HG02763 (cell line): ENCODE data around the gene MCM6.
"Not testable (repeated sequence)": the region's sequence is repeated elsewhere in the genome, so short reads cannot be mapped to it uniquely, and the experiment has no call there.

ENCODE experiments used
- ATAC-seq: cut with Tn5 transposase; IDR thresholded peaks from one replicate; pipeline ENCODE4 v1.9.1; 2021; ENCODE audit warnings: mild to moderate bottlenecking, moderate library complexity; ENCODE audit not compliant: unreplicated experiment

The MCM6 gene

DNA sequence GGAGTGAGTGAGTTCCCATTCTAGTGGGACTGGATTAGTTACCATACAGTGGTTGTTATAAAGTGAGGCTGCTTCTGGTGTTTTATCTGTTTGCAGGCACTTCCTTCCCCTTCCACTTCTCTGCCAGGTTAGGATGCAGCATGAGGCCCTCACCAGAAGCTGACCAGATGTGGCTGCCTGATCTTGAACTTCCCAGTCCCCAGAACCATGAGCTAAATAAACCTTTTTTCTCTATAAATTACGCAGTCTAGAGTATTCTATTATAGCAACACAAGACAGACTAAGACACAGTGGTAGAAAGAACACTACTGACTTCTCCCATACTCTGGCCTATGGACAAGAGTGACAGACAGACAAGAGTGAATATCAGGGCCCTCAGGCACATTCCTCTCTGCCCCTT is 53.4 kb downstream of the MCM6 start:
- no peak for ATAC-seq

DNA sequence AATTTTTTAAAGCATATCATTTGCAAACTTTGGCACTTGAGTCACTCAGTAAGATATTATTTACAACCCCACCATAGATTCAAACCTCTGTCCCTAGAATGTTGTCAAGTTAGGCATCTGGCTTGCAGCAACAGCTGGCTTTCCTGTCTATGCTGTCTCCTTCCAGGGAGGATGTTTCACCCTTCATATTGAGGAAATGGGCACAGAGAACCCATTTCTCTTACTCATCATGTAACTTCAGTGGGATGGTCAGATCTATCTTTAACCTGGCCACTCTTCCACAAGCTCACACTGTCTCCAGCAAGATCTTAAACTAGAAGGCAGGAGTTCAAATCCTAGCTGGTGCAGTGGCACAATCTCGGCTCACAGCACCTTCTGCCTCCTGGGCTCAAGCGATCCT is 55.1 kb downstream of the MCM6 start:
- ATAC-seq: no peak

DNA sequence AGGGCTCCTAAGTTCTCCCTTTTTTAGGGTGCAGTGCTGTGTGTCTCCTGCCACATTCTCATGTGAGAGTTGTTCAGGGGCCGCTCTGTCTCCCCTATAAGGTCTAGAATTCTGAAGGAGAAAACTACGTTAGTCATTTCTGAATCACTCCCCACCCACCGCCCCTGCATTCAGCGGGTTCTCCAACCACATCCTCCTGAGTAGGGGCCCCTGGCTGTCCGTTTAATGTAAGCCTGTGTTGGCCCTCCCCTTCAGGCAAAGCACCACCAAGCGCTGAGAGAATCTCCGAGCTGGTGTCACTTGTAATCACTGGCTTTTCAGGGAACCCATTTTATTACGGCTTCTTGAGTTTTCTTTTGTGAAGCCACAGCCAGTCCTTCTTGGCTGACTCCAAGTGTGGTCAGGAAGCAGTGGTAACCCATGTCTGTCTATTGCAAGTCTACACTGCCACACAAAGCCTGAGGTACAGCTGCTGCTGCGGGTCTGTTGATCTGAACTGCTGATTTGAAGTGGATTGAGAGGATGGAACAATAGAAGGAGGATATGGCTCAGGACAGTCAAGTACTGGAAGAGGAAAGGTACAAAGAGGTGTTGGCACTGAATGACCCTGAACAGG is 56.1 kb downstream of the MCM6 start:
- ATAC-seq: peak; percentile 68

DNA sequence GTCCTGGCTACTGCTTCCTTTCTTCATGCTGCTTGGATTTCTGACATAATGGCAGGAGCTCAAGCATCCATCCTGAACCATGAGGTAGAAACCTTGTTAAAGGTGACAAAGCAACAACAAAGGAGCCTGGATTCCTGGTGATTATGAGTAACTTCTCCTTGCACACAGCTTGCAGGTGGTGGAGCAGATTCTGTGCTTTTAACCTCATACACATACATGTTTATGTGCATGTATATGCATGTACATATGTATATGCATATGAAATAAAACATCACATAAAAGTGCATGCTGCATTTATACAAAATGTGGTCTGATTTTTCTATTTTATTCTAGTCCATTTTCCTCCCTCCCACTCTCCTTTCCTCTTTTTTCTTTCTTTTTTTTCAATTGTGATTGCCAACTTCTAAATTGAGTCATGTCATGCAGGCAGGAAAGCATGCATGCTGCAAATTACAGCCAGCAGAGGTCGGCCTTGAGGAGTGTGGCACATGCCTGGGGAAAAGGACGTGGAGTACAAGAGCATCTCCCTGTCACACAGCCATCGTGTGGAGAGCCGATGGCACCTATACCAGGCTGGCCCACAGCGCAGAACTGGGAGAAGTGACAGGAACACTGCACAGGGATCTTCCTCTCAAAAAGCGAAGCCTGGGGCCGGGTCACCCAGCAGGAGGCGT is 57.2 kb downstream of the MCM6 start:
- ATAC-seq: no peak

DNA sequence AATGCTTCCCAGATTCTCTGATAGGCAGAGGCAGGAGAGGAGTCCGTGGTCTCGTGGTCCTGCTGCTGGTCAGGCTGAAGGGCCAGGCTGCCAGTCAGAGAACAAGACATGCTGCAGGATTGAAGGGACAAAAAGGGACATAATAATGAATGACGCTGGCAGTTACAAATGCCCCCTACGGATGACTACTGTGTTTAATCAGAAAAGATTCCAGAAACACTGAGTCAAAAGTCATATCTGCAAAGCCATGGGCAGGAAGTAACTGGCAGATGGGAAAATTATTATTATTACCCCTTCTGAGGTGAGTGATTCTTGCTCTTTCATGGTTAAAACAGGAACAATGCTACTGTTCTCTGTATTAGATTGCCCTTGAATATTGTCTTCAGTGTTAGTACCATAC is 58.3 kb downstream of the MCM6 start:
- no peak for ATAC-seq

DNA sequence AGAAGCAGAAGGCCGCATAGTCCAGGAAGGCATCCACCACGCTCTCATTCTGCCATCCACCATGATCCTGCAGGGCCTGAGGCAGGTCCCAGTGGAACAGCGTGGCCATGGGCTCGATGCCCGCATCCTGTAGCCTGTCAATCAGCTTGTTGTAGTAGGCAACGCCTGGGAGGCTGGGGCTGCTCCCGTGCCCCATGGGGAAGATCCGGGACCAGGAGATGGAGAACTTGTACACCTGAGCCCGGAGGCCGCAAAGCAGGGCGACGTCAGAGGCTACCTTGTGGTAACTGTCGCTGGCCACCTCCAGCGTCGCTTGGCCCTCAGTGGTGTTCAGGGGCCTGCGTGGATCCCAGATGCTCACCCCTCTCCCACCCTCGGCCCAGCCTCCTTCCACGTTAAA is 58.8 kb downstream of the MCM6 start:
- ATAC-seq: no peak

DNA sequence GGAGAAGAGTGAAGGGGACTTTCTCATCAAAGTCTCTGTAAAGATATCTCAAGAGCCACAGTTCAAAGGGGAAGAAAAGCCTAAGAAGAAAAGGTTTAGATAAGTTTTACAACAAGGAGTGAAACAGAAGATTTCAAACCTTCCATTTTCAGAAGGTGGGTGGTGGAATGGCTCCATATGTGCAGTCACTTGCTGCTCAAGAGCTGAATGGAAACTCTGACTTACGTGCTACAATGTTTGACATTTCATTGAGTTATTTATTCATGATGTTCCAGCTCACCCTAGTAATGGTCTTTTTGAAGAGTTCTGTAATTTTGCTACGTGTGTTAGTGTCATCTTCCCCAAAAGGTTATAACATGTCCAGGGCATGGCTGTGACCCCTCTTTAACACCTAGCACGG is 61.0 kb downstream of the MCM6 start:
- no peak for ATAC-seq

DNA sequence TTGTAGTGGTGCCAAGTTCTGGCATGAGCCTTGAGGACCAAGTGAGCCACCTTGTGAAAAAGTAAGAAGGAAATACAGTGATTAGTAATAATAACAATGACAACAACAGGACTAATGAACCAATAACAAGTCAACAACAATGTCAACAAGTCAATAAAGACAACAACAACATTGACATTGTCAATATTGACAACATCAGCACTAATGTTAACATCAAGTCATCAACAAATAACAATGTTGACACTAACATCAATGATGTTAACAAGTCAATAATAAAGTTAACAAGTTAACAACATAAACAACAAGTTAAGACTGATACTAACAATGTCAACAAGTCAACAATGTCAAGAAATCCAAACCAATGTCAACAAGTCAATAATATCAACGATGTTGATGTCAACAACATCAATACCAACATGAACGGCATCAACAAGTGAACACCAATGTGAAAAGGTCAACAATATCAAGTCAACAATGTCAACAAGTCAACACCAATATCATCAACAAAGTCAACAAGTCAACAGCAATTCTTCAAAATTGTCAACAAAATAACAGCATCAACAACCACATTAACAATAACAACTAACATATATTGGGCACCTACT is 63.2 kb downstream of the MCM6 start:
- no peak for ATAC-seq

DNA sequence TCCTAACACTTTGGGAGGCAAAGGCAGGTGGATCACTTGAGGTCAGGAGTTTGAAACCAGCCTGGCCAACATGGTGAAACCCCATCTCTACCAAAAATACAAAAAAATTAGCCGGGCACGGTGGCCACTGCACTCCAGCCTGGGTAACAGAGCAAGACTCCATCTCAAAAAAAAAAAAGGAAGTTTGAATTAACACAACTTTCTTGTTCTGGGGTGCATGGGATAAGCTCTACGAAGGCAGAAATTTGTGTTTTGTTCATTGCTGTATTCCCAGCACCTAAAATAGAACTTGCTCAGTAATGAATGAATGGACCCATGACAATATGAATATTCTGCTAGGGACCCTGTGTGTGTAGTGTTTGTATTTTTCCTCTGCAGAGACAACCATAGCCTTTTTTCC is 68.4 kb downstream of the MCM6 start:
- ATAC-seq: not testable (repeated sequence)

DNA sequence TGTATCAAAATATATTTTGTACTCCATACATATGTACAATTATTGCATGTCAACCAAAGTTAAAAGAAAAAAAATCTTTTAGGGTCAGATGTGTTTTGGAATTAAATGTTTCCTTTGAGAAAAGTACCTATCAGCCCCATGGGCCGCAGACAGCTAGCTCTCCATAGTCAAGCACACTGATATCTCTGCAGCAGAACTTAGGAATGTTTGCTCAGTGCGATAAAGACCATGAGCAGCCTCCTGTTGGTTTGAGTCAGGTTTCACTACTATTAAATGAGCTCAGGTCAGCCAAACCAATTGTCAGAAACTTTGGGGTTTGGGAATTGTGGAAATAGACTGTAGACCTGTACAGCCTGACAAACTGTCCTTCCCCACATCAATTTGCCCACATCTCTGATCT is 73.0 kb downstream of the MCM6 start:
- ATAC-seq: no peak

DNA sequence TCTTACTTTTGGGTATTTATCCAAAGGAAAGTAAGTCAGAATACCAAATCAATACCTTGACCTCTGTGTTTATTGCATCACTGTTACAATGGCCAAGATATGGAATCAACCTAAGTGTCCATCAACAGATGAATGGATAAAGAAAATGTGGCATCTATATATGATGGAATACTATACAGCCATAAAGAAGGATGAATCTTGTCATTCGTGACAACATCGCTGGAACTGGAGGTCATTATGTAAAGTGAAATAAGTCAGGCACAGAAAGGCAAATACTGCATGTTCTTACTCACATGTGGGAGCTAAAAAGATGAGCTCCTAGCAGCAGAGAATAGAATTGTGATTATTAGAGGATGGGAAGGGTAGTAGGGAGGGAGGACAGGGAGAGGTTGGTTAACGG is 73.9 kb downstream of the MCM6 start:
- ATAC-seq: no peak

DNA sequence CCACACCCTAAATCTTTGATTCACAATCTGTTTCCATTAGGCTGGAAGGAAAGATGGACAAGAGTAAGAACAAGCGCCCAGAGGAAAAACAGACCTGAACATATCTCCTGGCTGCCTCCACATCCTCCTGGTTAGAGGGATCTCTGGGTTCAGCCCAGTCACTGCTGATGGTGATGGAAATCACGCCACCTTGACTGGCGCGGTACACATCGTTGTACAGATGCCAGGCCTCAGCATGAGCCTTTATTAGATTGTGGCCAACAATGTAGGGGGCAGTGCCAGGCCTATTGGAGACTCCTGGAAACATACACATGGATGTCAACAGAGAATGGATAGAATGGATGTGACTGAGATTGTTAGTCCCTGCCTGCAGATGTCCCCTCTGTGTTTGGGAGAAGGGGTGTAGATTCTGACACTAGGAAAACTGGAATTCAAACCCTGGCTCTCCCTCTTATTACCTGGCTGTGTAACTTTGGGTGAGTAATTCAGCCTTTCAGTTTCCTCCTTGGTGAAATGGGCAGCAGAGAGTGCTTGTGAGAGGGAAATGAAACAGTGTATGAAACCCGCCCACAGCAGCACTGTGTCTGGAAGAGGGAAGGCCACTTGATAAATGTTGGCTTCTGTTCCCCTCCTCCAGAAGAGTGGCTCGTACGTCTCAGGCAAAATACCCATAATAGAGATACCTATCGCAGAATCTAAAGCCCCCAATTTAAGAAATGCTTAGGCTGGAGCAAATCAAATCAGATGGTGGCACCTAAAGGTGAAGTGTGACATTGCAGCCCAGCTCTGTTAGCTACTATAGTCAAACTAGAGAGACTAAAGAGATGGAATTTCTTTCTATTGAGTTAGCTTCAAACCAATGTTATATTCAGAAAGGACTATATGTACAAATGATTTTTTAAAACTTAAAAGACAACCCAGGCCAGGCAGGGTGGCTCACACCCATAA is 75.5 kb downstream of the MCM6 start:
- no peak for ATAC-seq

DNA sequence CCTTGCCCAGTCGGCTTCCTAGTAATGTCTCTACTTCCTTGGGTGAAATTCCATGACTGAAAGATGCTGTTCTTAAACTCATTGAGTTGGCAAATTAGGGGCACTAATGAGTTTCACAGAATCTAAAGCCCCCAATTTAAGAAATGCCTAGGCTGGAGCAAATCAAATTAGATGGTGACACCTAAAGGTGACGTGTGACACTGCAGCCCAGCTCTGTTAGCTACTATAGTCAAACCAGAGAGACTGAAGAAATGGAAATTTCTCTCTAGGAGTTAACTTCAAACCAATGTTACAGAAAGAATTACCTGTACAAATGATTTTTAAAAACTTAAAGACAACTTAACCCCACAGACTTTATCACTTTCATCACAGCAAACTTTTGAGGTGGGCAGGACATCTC is 76.5 kb downstream of the MCM6 start:
- ATAC-seq: no peak

DNA sequence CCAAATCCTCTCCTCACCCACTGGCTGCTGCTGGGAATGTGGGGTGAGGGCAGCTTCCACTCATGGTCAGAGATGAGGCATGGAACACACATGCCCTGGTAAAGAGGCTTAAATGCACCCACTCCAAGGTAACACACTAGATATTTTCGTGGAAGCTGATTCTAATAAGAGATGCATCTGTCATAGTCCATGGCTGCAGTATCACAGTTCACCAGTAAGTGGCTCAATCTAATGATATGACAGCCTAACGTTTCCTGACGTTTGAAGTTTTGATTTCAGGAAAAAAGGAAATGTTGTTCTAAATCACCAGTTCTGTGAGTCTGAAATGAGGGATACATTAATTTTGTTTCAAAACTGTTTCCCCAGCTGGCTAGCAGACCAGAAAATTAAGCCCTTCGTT is 77.5 kb downstream of the MCM6 start:
- no peak for ATAC-seq

DNA sequence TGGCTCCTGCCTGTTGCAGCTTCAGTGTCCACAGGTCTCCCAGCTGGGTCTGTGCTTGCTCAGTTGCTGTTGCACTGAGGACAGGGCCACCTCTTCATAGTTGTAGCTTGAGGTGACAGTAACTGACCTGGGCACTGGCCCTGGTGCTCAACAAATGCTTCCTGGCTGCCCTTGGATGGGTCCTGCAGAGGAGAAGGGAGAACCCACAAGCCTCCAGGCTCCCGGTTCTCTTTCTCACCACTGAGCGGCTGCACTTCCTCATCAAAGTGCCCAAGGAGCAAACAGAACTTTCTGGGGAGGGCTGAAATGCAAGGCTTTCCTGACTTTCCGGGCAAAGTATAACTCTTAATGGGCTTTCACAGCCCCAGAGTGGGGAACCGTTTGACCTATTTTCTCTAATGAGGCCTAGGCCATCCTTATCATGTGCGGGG is 78.0 kb downstream of the MCM6 start:
- no peak for ATAC-seq

DNA sequence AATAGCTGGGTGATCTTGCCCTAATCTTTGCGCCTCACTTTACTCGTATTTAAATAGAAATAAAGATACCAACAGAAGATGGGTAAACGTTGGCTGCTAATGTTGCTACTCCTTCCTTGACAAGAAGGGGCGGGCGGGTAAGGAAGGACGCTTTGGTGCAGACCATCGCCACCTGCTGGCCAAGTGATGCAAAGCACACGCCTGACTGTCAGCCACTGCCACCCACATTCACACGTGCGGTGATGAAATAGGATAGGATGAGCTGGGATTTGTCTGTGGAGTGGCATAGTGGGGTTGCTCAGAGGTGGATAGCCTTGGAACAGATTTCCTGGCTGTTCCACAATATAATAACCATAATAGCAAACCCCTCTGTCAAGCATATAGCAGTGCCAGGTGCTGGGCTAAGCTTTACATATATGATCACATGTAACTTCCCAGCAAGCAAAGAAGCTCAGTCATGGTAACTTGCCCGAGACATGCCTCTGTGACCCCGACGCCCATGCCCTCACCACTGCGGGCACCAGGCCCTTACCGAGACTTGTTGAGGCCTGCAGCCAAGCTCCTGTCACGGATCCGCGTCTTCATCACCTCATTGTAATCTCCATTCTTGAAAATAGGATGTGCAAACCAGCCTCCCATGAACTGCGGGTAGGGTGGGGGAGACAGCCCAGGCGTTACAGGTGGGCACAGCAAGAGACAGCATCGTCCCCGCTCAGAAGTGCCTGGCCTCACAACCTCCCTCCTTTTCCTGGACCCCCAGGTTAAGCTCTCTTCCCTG is 78.6 kb downstream of the MCM6 start:
- peak; percentile 46 for ATAC-seq

DNA sequence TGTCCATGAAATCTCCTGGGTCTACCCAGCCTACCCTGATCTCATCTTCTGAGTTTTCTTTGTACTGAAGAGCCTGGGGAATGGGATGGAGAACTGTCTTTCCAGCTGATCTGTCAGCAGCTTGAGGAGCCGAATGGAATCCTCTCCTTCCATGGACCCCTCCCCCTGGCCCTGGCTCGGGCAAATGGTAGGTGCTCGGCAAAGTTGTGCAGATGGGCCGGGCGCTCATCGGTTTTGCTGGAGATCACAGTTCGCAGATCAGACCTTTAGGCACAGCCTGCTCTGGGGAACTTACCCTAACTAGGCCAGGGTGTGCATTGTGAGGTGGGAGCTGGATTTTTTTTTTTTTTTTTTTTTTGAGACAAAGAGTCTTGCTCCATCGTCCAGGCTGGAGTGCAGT is 79.6 kb downstream of the MCM6 start:
- ATAC-seq: no peak

DNA sequence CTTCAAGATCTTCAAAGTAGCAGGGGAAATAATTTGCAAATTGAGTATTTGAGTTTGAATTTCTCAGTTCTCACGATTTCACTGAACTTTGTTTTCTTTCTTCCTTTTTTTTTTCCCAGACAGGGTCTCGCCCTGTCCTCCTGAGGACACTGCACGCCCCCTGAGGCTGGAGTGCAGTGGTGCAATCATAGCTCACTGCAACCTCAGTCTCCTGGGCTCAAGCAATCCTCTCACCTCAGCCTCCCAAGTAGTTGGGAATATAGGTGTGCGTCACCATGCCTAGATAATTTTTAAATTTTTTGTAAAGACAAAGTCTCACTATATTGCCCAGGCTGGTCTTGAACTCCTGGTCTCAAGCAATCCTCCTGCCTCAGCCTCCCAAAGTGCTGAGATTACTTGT is 80.6 kb downstream of the MCM6 start:
- not testable (repeated sequence) for ATAC-seq

DNA sequence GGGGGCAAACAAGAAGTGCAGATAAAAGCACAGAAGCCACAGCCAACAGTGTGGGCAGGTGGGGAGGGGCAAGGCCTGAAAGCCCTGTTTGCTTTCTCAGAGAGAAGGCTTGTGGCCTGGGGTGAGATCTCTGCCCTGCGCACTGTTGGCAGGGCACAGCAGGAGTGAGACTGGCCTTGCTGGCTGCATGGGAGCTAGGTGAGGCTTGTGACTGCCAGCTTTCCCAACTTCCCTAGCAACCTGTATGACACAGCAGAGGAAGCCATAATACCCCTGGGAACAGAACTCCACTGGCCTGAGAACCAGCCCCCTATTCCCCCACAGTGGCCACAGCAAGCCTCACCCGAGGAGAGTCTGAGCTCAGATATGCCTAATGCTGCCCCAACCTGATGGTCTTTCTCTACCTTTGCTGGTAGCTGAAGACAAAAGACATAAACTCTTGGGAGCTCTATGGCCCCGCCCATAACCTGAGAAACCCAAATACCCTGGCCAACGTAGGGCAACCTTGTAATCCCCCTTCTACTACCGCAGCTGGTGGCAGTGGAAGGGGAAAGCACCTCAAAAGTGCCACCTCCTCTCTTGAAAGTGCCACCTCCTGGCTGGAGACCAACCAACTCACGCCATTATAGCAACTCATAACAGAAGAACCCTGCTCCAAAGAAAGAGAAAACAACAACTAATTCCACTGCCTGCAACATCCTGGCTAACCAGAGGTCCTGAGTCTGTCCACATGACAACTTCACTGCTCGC is 83.7 kb downstream of the MCM6 start:
- ATAC-seq: no peak
